Pancreas (tissue), 10 donors: Measurements from ENCODE around the gene OR52B2. TPM values are rescaled to one million over a fixed set of nuclear protein-coding genes. Genes with fewer than 3 reads are reported as not detected.

Source experiments
- ATAC-seq, 4 donors: fragments of 200-7000 bp; cut with Tn5 transposase; one replicate each; pipeline versions ENCODE4 v1.8.0 to v1.9.1; 2020; ENCODE audit warnings: mild to moderate bottlenecking in 4 of 4, moderate library complexity in 4 of 4
- DNase-seq, 6 donors: peaks; one replicate each; pipeline ENCODE4 v3.0.0-alpha.2; 2020
- FAIRE-seq: peaks from 2 replicates; lab custom pipeline; 2012; peaks lifted over from hg19 to GRCh38; lab: Jason Lieb, UNC
- H3K27ac ChIP-seq, 4 donors: fragments of 200-600 bp; sonication (generic); 1 replicate in 3 of 4; 2 replicates in 1 of 4; pipeline versions ENCODE4 v1.5.0 to v1.8.0; 2020
- H3K27me3 ChIP-seq, 4 donors: fragments of 200-600 bp; one replicate each; pipeline ENCODE4 v1.8.0; 2021
- H3K36me3 ChIP-seq, 3 donors: fragments of 200-600 bp; sonication (generic) in 1 of 3; one replicate each; pipeline versions ENCODE4 v1.5.0 to v1.8.0; 2020 to 2021
- H3K4me1 ChIP-seq, 3 donors: fragments of 200-600 bp; one replicate each; pipeline ENCODE4 v1.8.0; 2021
- H3K4me3 ChIP-seq, 4 donors: fragments of 200-600 bp; sonication (generic) in 2 of 4; one replicate each; pipeline versions ENCODE4 v1.5.0 to v1.8.0; 2020 to 2021
- H3K9me3 ChIP-seq, 4 donors: fragments of 200-600 bp; one replicate each; pipeline ENCODE4 v1.8.0; 2021
- CTCF ChIP-seq, 4 donors: fragments of 200-600 bp; sonication (generic) in 3 of 4; IDR thresholded peaks; one replicate each; pipeline versions ENCODE4 v1.5.0 to v1.8.0; 2021; ENCODE audit warnings: antibody characterized with exemption in 4 of 4
- WGBS, 2 donors: extraction: QIAGEN DNeasy Blood & Tissue Kit; methylation state at CpG; one replicate each; pipeline ENCODE4 v1.1.7; 2013; 5-methylcytosine and 5-hydroxymethylcytosine counted together
- intact Hi-C, 3 donors: fragments of 100-400 bp; cut with DNase I; formaldehyde crosslinking; loops; one replicate each; pipeline versions ENCODE4 v1.11.1 to v1.14.2; 2022
- polyA plus RNA-seq, 2 donors: library from polyadenylated mRNA; stranded (reverse); fragments of 200-250 nt; gene quantifications; one replicate each; pipeline ENCODE4 v1.2.3, GENCODE V29; 2013
- total RNA-seq, 6 donors: library from RNA; stranded (reverse); fragmentation: NEBNext Ultra II Directional in 4 of 6; extraction: Animal tissue kit (Norgen Biotek cat#: 25700) in 4 of 6; gene quantifications; one replicate each; pipeline versions ENCODE4 v1.2.1 to v1.2.4, GENCODE V29; 2021 to 2023
- donor health status: healthy with polysubstance abuse.
- donor health status: DM: no; HTN: no; CAD: no; lungs with moderate emphysema.
- donor health status: DM: no; HTN: no; CAD: no.
- donor health status: control.
- donor health status: control.
- donor health status: Bipolar disorder and iron deficiency.
- donor health status: DM: yes; HTN: yes; CAD: no.
- donor health status: DM: no; HTN: no; CAD: no.
- donor health status: DM: no; HTN: no; CAD: no.
- donor health status: DM: yes; HTN: yes; CAD: no.

The OR52B2 gene
- total and polyA plus RNA-seq, 8 donors = not detected

GRCh38 chr11:6210274-6210955 is 40.3 kb upstream of the OR52B2 start:
- H3K27ac ChIP-seq = no peak overlapping the region
- FAIRE-seq (no peak), ATAC-seq (no peak), DNase-seq (peak in 1 of 6 donors; percentile 28)
- no peak for TF ChIP-seq CTCF (IDR thresholded peaks at IDR 0.05)
- H3K4me3 ChIP-seq = no peak overlapping the region
- no peaks in the 10 kb centered on the region for H3K9me3 ChIP-seq
- intact Hi-C loops = no loop called here
- 96 to 99% methylated on average over 9 of the region's 9 CpGs for WGBS, 2 donors
- H3K27me3 ChIP-seq = no peaks in the 10 kb centered on the region
- H3K36me3 ChIP-seq = peaks cover 0 to 45% (median 2%) of the 10 kb centered on the region in 3 donors
- H3K4me1 ChIP-seq = no peaks in the 10 kb centered on the region

GRCh38 chr11:6209801-6210200 is 39.7 kb upstream of the OR52B2 start:
- TF ChIP-seq CTCF (IDR thresholded peaks at IDR 0.05) = no peak
- Histone ChIP-seq H3K9me3 (no peaks in the 10 kb centered on the region), H3K4me1 (no peaks in the 10 kb centered on the region), H3K27me3 (no peaks in the 10 kb centered on the region), H3K36me3 (peaks cover 0 to 41% (median 0%) of the 10 kb centered on the region in 3 donors), H3K27ac (no peak overlapping the region), H3K4me3 (no peak overlapping the region)
- intact Hi-C loops = no loop called here
- no peak for ATAC-seq
- peak in 1 of 6 donors; percentile 31 for DNase-seq
- FAIRE-seq = no peak
- WGBS, 2 donors = 93% methylated on average over 12 of the region's 12 CpGs

GRCh38 chr11:6206456-6207180 is 36.5 kb upstream of the OR52B2 start:
- Histone ChIP-seq H3K4me1 (no peaks in the 10 kb centered on the region), H3K36me3 (peaks cover 0 to 29% (median 0%) of the 10 kb centered on the region in 3 donors), H3K27ac (no peak overlapping the region), H3K4me3 (no peak overlapping the region), H3K9me3 (no peaks in the 10 kb centered on the region), H3K27me3 (no peaks in the 10 kb centered on the region)
- 82 to 90% methylated on average over 3 of the region's 3 CpGs for WGBS, 2 donors
- FAIRE-seq (no peak), DNase-seq (no peak), ATAC-seq (no peak)
- intact Hi-C loops = no loop called here
- no peak for TF ChIP-seq CTCF (IDR thresholded peaks at IDR 0.05)

- WGBS, 2 donors = 88 to 100% methylated on average over 1 of the region's 1 CpG
- Histone ChIP-seq H3K27me3 (no peaks in the 10 kb centered on the region), H3K4me3 (no peak within 1 kb of the TSS), H3K36me3 (peaks cover 0 to 16% (median 0%) of the 10 kb centered on the region in 3 donors), H3K4me1 (no peaks in the 10 kb centered on the region), H3K27ac (no peak within 1 kb of the TSS), H3K9me3 (no peaks in the 10 kb centered on the region)
- FAIRE-seq = no peak
- no peak for ATAC-seq
- intact Hi-C loops = no loop called here
- no peak for TF ChIP-seq CTCF (IDR thresholded peaks at IDR 0.05)
- DNase-seq = no peak
These were observed 35.2 kb upstream of the OR52B2 start, which contains the start of gene C11orf42 for GRCh38 chr11:6205366-6205765. Gene C11orf42 (plus strand): TSS chr11:6205557. CDS start chr11:6205616, 59 bp downstream.
